ENCODE results near the gene CYRIA. TPM values are rescaled to one million over a fixed set of nuclear protein-coding genes. Genes with fewer than 3 reads are reported as not detected.

The CYRIA gene
- total RNA-seq, 1 donor from 2014 or later, result 1.8 TPM

DNA sequence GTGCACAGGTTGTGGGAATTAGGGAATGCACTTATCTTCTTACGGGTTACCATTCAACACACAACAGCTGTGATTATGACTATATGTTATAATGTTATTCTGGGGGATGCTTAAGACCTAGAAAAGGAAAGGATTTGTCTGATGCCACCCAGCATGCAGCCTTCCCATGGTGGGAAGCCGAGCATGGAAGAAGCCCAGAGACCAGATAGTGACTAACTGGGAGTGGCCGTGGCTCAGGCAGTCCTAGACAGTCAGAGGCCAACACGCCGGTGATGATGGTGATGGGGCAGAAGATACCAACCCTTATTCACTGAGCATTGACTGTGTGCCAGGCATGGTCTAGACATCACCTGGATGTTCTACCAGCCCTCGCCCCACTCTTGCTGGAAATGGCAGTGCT is 35.9 kb downstream of the CYRIA start:
- intact Hi-C loops (cut with micrococcal nuclease), result no loop called here

DNA sequence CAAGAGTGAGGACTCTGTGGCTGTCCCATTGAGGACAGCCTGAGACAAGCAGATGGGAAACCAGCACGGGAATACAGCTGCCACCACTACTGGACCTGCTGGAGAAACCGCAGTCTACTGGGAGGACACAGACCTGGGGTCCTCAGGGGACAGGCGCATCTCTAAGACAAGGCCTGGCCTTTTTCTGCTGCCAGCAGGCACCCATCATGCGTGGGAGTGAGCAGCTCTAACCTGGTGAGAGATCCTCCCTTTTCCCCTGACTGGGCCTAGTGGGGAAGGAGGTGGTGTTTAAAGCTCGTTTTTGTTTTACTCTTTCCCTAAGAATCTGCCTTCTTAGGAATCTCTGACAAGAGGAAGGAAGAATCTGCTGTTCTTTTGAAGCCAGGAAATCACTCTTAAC is 36.6 kb downstream of the CYRIA start:
- intact Hi-C loops (cut with micrococcal nuclease), result no loop called here

DNA sequence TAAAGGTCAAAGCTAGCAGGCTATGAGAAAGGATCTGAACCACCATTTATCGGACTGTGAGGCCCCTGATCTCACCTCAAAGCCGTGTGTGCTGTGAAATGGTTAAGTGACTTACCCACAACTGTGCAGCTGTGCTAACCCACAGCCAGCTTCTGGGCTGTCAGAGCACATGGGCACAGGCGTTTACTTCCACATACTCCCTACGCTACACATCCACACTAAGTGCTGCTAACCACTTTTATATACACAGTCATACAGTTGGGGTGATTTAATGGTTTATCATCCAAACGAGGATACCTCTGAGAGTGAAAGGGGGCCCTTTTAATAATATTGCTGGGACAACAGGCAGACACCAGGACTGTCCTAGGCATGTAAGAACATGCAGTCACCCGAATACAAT is 37.3 kb downstream of the CYRIA start:
- intact Hi-C loops (cut with micrococcal nuclease), result no loop called here

DNA sequence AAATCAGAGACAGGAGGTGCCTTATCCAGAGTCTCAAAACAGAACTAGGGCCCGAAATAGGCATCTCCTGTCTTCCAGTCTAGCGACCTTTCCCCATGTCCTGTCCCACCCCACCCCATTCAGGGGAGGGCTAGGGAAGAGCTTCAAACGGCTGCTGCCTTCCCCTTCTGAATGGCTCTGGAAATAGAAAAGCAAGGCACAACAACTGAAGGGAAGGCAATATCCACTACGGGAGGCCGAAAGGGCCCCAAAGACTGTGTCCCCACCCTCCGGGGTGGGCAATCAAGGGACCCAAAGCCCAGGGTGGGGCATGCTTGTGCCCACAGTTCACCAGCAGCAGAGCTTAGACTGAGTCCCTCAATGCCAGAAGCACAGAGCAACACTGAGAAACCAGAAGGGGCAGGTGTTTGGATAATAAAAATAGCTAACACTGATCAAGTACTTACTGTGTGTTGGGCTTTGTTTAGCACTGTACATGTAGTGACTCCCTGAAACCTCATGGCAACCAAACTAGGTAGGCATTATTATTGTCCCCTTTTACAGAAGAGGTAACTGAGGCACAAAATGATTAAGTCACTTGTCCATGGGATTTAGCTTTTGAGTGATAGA is 38.5 kb downstream of the CYRIA start:
- intact Hi-C loops (cut with micrococcal nuclease), result no loop called here

DNA sequence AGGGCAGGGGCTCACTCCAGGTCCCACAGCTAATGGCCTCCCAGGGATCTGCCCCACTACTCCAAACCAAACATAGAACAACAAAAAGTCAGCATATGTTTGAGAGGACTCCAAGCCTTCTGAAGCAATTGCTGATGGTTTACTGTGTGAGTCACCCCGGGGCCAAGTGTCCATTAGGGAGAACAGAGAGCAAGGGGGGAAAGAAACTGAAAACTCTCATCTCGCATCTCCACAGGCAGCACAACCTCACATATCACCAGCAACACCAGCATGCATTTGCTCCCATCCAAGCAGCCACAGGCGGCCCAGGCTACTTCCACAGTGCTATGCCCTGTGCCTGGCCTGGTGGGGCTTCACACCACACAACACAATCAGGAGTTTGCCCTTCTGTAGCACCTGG is 39.1 kb downstream of the CYRIA start:
- intact Hi-C loops (cut with micrococcal nuclease), result no loop called here

DNA sequence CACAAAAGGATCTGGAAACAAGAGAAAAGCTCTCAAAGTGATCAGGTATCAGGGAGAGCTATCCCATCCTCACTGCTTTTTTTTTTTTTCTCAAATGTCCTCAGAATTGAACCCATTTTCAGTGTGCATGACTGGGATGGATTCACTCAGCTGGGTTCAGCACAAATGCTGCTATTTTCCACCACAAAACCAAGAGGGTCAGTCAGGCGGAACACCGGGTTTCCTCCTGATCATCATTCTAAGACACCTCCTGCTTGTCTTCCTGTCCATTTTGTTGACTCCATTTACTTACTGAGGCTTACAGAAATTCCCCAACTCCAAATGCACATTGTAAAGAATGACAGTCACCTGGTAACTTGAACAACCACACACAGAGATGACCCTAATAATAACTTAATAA is 39.9 kb downstream of the CYRIA start:
- intact Hi-C loops (cut with micrococcal nuclease), result no loop called here

DNA sequence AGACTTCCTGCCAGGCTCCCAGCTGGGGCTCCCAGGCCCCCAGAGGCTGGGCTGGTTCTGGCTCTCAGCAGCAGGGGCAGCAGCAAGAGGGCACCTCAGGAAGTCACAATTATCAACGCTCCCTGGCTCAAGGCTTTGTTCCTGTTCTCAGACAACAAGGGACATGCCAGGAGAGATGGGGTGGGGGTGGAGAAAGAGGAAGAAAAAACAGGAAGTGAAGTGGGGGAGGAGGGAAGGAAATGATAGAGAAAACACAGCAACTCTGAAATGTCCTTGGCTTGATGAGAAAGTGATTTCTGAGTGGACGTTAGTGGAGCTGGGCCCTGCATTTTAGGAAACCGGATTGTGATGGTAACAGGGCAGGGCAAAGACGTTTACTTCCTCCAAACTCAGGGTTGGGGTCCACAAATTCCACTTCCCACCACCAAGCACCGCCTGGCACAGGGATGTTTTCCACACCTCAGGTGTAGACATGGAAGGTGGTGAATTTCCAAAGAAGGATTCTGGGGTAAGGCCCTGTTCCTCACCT is 40.4 kb downstream of the CYRIA start:
- intact Hi-C loops (cut with micrococcal nuclease), result no loop called here

DNA sequence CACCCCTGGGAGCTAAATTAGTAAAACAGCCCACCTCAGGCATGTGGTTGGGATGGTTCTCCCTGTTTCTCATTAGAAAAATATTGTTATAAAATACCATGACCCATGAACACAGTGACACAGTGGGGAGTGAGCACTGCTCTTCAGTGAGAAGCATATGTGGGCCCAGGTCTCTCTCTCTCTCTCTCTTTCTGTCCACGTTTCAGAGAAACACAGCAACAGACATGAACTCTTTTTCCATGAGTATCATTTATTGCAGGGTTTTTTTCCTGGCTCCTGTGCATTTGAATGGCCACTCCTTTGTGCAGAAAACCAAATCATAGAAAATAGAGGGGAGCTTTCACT is 41.2 kb downstream of the CYRIA start:
- intact Hi-C loops (cut with micrococcal nuclease), result no loop called here

DNA sequence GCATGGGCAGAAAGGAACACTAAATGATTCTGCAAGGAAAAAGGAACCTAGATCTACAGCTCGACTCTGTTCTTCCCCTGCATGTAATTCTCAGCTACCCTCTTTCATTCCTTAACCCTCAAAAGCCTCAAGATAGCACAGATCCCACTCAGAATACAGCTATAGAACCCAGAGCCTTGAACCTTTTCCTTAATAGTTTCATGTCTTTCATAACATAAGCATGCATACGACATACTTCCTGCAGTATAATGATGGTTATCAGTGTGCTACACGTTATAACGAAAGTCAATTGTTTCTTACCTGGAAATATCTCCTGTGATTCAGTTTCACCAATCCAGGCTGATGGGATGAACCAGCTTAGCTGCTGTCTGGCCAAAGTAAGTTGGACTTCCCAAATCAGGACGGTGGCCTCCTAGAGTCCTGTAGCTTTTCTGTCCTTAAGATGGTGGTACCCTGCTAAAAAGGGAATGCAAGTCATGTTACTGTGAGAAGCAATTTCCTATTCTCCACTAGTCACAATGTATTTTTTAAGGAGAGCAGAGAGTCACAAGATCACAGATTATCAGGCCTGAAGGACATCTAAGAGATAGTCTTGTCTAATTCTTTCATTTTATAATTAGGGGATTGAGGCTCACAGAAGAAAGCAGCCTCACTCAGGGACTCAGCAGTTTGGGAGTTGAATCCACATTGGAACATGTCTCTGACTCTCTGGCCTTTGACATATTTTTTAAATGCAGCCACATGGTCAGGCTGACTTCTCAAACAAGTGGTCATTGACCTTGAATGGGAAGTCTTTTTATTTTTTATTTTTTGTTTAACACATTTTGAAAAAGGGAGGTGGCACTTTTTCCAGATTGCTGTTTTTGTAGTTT is 41.8 kb downstream of the CYRIA start:
- intact Hi-C loops (cut with micrococcal nuclease), result loop anchor here (1.0 kb wide), 1 partner anchor 43 kb away; no protein-coding TSS in a partner anchor

DNA sequence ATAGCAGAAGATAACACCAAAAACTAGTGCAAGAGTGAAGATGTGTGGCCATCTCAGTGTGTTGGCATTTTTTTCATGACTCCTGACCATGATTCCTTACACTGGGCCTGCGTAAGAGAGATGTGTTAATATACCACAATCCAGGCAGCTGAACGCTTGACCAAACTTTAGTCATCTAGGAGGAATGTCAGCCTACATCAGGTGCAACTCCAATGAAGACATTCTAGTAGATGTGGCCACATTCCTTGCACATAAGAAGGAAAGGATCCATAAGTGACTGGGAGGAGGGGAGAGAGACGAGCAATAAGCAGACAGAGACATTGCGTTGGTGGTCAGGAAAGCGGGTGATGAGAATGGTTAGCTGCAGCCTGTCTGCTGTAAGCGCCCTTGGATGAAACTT is 42.6 kb downstream of the CYRIA start:
- intact Hi-C loops (cut with micrococcal nuclease), result loop anchor here (1.0 kb wide), 1 partner anchor 43 kb away; no protein-coding TSS in a partner anchor

DNA sequence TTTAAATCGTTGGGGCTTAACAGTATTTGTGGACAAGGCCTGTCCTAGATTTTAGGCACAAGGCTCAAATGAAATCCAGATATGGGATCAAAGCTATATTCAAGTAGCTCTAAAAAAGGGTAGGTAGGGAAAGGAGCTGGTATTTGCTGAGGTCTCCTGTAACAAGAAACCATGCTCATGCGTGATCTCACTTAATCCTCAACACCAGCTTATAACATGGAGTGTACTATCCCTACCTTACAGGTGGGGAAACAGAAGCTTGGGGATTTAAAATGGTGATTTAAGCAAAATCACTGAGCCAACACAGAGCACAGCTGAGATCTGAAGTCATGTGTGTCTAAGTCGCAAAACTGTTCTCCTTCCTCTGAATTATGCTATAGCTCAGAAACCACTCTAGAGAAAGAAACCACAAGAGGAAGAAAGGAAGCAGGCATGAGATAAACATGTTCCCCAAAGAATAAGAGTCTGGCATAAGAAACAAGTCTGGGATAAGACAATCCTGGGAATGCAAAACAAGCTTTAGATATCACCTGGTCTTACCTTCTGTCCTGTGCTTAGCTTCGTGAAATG is 43.1 kb downstream of the CYRIA start:
- intact Hi-C loops (cut with micrococcal nuclease), result no loop called here

DNA sequence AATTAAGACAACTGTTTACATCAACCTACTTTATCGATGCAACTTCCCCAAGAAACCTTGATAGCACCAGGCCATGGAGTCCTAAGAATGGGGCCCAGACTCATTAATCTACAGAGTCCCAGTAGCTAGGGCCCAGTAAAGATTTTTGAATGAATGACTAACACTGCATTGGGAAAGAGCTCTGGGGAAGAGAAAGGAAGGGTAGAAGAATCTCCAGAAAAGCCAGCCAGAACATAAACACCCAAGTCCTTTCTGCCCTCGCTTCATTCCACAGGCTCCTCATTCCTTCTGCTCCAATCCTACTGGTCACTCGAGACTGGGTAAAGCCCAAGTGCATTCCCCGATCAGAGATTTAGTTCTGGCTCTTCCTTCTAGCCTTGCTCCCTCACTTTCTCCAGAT is 44.3 kb downstream of the CYRIA start:
- intact Hi-C loops (cut with micrococcal nuclease), result no loop called here

DNA sequence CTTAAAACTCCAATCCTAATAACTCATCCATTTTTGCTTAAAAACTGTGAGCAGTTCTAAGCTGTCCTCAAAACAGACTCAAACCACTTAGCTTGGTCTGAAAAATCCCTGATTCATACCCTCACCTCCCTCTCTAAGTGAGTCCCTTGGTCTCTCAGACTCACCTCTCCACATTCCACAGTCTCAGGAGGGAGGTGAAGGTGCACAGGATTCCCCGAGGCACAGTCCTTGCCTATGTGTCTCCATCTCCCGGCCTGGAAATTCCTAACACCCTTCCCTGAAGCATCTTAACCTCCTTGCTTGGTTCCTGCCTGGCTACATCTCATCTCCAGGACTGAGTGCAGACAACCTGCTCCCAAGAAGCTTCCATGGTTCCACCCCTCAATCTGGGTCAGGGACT is 45.0 kb downstream of the CYRIA start:
- intact Hi-C loops (cut with micrococcal nuclease), result no loop called here

DNA sequence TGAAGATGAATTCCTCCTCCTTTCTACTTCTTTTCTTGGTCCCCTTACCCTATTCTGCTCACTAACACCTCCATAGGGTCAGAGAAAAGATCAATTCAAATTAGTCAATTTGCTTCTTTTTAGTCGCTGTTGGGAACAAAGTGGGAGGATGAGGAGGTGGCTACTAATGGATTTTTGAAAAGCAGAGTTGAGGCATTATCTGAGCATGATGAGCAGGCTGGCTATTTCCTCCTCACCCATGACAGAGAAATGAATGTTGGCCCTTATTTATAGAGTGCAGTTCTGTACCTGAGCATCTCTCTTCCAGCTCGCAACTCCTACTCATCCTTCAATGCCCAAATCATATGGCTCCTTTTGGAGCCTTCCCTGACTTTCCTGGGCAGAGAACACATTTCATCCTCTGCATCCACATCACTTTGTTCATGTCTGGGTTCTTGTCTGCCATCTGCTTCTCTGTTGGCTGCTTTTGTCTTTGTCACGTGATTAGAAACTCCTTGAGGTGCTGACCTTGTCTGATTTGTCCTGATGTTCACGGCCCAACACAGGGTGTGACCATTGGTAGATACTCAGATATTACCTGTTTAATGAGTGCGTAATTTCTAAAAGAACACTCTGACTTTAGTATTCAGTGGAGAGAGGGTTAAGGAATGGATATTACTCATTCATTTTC is 45.9 kb downstream of the CYRIA start:
- intact Hi-C loops (cut with micrococcal nuclease), result no loop called here

DNA sequence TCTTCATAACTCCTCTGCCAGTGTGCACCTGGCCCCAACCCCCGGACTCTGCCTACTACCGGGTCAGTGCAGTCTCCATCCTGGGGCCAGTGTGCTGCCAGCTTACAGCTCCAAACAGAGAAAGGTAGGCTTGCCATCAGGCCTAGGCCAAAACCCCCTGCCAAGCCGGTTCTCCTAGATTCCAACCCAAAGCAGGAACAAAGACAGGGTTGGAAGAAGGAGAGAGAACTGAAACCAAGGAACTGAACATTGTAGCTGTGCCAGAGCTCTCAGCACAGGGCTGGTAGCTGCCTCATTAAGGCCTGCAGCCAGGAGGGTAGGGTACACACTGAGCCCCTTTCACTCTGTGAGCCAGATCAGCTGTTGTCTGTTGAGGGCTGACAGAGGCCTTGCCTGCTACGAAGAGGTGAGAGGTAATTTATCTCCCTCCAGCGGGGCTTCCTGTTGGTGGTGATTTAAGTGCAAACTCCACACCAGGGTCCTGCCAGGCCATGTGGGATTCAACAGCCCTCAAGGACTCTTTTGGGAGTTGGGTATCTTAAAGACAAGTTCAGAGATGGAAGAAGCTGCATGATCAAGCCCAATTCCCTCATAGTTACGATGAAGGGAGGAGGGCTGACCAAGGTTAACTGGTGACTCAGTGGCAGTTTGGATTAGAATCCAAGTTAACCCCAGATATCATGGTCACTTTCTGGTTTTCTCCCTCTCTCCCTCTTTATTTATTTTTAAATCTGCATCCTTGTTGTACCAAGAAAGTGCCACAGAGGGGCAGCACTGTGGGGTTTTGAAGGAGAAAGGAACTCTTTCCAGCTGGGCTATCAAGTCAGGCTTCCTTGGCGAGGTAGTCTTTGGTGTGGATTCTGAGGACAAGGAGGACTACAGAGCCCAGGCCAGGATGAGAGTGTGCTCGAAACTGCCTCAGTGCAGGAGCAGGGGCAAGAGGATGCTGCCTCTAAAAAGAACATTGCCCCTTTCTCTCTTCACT is 48.1 kb downstream of the CYRIA start:
- intact Hi-C loops (cut with micrococcal nuclease), result loop anchor here (1.0 kb wide), 1 partner anchor 140 kb away; no protein-coding TSS in a partner anchor

Measured in T-helper 1 cell treated with Interleukin-12 subunit alpha and Interleukin-12 subunit beta and Interleukin-4 antibody, amounts not matched to agents 30 ng/mL and 1 ng/mL, for 36 hours (primary cell).